A549 (cell line): Measurements from ENCODE around the gene TBCA. TPM values are rescaled to one million over a fixed set of nuclear protein-coding genes. Genes with fewer than 3 reads are reported as not detected.

Experiments used
- ATAC-seq, 2 experiments: fragments of 200-7000 bp in 1 of 2; fragments of >200 bp in 1 of 2; cut with Nextera tagmentation in 1 of 2; cut with Tn5 transposase in 1 of 2; 3 replicates each; pipeline versions ENCODE4 v1.8.0 to v1.9.1; 2018 to 2020; ENCODE audit warnings: mild to moderate bottlenecking in 1 of 2, moderate library complexity in 1 of 2
- CTCF ChIA-PET: fragments of 300-600 bp; sonication (Branson Sonifier 250); formaldehyde crosslinking; extraction: SDS; loops from one replicate; lab custom pipeline; 2021; ENCODE audit warnings: antibody characterized with exemption, inconsistent platforms; lab: Yijun Ruan, JAX
- POLR2A ChIA-PET: fragments of 350-600 bp; formaldehyde crosslinking; extraction: SDS; loops from one replicate; lab custom pipeline; 2021; ENCODE audit warnings: antibody characterized with exemption, inconsistent platforms; lab: Yijun Ruan, JAX
- DNase-seq, 2 experiments: peaks; one replicate each; pipeline versions ENCODE4 v3.0.0 to v3.0.0-alpha.2; 2011 to 2016; ENCODE audit warnings: low read depth in 1 of 2, low spot score in 1 of 2
- FAIRE-seq: peaks from 2 replicates; lab custom pipeline; 2011; peaks lifted over from hg19 to GRCh38; lab: Jason Lieb, UNC
- H3K27ac ChIP-seq, 2 experiments: fragments of >200 bp; sonication (Bioruptor Twin); formaldehyde crosslinking; 3 replicates each; pipeline ENCODE4 v1.5.1; 2016 to 2017
- H3K4me1 ChIP-seq: fragments of >200 bp; sonication (Bioruptor Twin); formaldehyde crosslinking; 3 replicates; pipeline ENCODE4 v1.6.1; 2016
- H3K4me2 ChIP-seq: fragments of >200 bp; sonication (Bioruptor Twin); formaldehyde crosslinking; 3 replicates; pipeline ENCODE4 v1.6.1; 2016
- H3K4me3 ChIP-seq: fragments of >200 bp; sonication (Bioruptor Twin); formaldehyde crosslinking; 3 replicates; pipeline ENCODE4 v1.5.1; 2016
- H3K9me3 ChIP-seq: fragments of >200 bp; sonication (Bioruptor Twin); formaldehyde crosslinking; 3 replicates; pipeline ENCODE4 v1.6.1; 2016
- BHLHE40 ChIP-seq: IDR thresholded peaks from 2 replicates; pipeline ENCODE4 v1.6.1; 2012; ENCODE audit warnings: low read depth, low read length, inconsistent platforms
- CHD4 ChIP-seq: fragments of 200-600 bp; sonication (generic); IDR thresholded peaks from 2 replicates; pipeline ENCODE4 v1.6.1; 2016; ENCODE audit warnings: antibody characterized with exemption, mild to moderate bottlenecking, borderline replicate concordance
- CTCF ChIP-seq: fragments of >200 bp; sonication (Bioruptor Twin); formaldehyde crosslinking; IDR thresholded peaks from 3 replicates; pipeline ENCODE4 v1.5.1; 2016
- EP300 ChIP-seq, 2 experiments: fragments of >200 bp; sonication (Bioruptor Twin); formaldehyde crosslinking; IDR thresholded peaks; 2 replicates in 1 of 2; 3 replicates in 1 of 2; pipeline ENCODE4 v1.6.1; 2016 to 2017
- FOSB ChIP-seq: fragments of 250-450 bp; sonication (Bioruptor Pico); IDR thresholded peaks from 2 replicates; pipeline ENCODE4 v1.5.0; 2020; ENCODE audit warnings: mild to moderate bottlenecking, moderate library complexity
- HEYL ChIP-seq: fragments of 250-450 bp; sonication (Bioruptor Pico); IDR thresholded peaks from 2 replicates; pipeline ENCODE4 v1.8.0; 2021; ENCODE audit warnings: mild to moderate bottlenecking, moderate library complexity
- HMGXB4 ChIP-seq: fragments of 250-450 bp; sonication (Bioruptor Pico); IDR thresholded peaks from 2 replicates; pipeline ENCODE4 v1.5.0; 2021; ENCODE audit warnings: mild to moderate bottlenecking, moderate library complexity, borderline replicate concordance
- HOXB5 ChIP-seq: fragments of 250-450 bp; sonication (Bioruptor Pico); IDR thresholded peaks from 2 replicates; pipeline ENCODE4 v1.5.0; 2020; ENCODE audit warnings: mild to moderate bottlenecking, moderate library complexity
- JUN ChIP-seq, 2 experiments: fragments of >200 bp; sonication (Bioruptor Twin); formaldehyde crosslinking; IDR thresholded peaks; 2 replicates in 1 of 2; 3 replicates in 1 of 2; pipeline ENCODE4 v1.6.1; 2016 to 2017
- JUNB ChIP-seq: fragments of >200 bp; sonication (Bioruptor Twin); formaldehyde crosslinking; IDR thresholded peaks from 2 replicates; pipeline ENCODE4 v1.6.1; 2016
- MAFK ChIP-seq: fragments of 450-650 bp; IDR thresholded peaks from 2 replicates; pipeline ENCODE4 v1.6.1; 2014; ENCODE audit not compliant: partially characterized antibody
- POLR2AphosphoS2 ChIP-seq: conservative IDR thresholded peaks from 2 replicates; pipeline ENCODE4 v1.6.1; 2012; ENCODE audit warnings: low read length, improper control_type of control experiment, inconsistent platforms
- RARB ChIP-seq: fragments of 250-450 bp; sonication (Bioruptor Pico); IDR thresholded peaks from 2 replicates; pipeline ENCODE4 v1.8.0; 2021; ENCODE audit warnings: mild to moderate bottlenecking, moderate library complexity
- SMC3 ChIP-seq: fragments of >200 bp; sonication (Bioruptor Twin); formaldehyde crosslinking; IDR thresholded peaks from 3 replicates; pipeline ENCODE4 v1.6.1; 2018; ENCODE audit warnings: inconsistent platforms
- TFCP2L1 ChIP-seq: fragments of 250-450 bp; sonication (Bioruptor Pico); IDR thresholded peaks from 2 replicates; pipeline ENCODE4 v1.5.0; 2021; ENCODE audit warnings: mild to moderate bottlenecking
- ZC3H11A ChIP-seq: fragments of 450-650 bp; IDR thresholded peaks from 2 replicates; pipeline ENCODE4 v1.6.1; 2014; ENCODE audit warnings: antibody characterized with exemption, mild to moderate bottlenecking
- ZSCAN20 ChIP-seq: fragments of 250-450 bp; sonication (Bioruptor Pico); IDR thresholded peaks from 2 replicates; pipeline ENCODE4 v1.8.0; 2022; ENCODE audit warnings: mild to moderate bottlenecking, moderate library complexity
- WGBS: methylation state at CpG from one replicate; pipeline ENCODE4 v1.1.6; 2017; ENCODE audit errors: missing lambda C conversion rate; 5-methylcytosine and 5-hydroxymethylcytosine counted together
- polyA plus RNA-seq, 4 experiments: library from polyadenylated mRNA; depleted of rRNA in 3 of 4; stranded (reverse); fragments of >200 nt; fragmentation: RNase III in 1 of 4; extraction: RNeasy Plus Mini Kit Qiagen cat#74134 plus additional on column Dnase treatment in 1 of 4; gene quantifications; 2 replicates in 3 of 4; 3 replicates in 1 of 4; pipeline ENCODE4 v1.2.3, GENCODE V29; 2011 to 2017
- TF ChIP-seq, protein P1 (sequence below): IDR thresholded peaks from 2 replicates; pipeline ENCODE4 v1.6.1; 2012

TBCA gene
- polyA plus RNA-seq, 2 of the 4 experiments (the other 2 are of a cell fraction) = 373 to 484 TPM

DNA sequence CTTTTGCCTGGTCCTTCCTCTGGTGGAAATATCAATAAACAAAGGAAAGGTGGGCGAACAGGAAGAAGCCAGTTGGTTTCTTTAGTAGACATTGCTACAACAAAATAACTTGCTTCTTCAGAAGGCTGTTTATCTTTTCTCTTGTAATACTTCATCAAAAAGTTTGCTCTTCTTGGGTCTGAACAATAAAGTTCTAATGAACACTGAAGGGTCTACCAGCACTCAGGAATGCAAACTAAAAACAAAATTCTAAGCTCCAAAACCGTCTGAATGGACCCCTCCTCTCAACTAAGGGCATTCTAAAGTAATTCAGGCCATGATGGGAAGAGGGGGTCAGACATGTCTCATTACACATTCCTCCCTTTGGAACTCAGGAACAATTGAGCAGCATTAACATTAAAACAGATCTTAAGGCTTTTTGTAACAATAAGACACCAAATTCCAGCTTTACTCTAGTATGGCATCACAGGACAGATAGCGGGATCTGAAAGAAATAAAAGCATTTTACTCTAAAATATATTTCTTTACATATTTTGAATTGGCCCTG is 2.3 kb downstream of the TBCA start:
- Histone ChIP-seq H3K9me3 (no peaks in the 10 kb centered on the region), H3K4me3 (no peak overlapping the region), H3K4me1 (peaks cover 37% of the 10 kb centered on the region), H3K4me2 (peak overlapping the region; percentile 91), H3K27ac (no peak overlapping the region)
- ChIA-PET POLR2A (no interaction called here), CTCF (no interaction called here)
- ATAC-seq (no peak), DNase-seq (no peak), FAIRE-seq (no peak)
- no peak for TF ChIP-seq ZSCAN20 (CRISPR knock-in tag)
- TF ChIP-seq, protein P1, sequence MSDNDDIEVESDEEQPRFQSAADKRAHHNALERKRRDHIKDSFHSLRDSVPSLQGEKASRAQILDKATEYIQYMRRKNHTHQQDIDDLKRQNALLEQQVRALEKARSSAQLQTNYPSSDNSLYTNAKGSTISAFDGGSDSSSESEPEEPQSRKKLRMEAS = no peak
- TF ChIP-seq RARB (CRISPR knock-in tag) = no peak
- TF ChIP-seq SMC3 = no peak
- no peak for TF ChIP-seq CHD4
- TF ChIP-seq HMGXB4 (CRISPR knock-in tag) = no peak
- no peak for TF ChIP-seq ZC3H11A
- TF ChIP-seq JUNB = no peak
- TF ChIP-seq TFCP2L1 (CRISPR knock-in tag) = no peak
- no peak for TF ChIP-seq CTCF
- no peak for TF ChIP-seq HOXB5 (CRISPR knock-in tag)
- WGBS = 74% methylated on average over 3 of the region's 3 CpGs

DNA sequence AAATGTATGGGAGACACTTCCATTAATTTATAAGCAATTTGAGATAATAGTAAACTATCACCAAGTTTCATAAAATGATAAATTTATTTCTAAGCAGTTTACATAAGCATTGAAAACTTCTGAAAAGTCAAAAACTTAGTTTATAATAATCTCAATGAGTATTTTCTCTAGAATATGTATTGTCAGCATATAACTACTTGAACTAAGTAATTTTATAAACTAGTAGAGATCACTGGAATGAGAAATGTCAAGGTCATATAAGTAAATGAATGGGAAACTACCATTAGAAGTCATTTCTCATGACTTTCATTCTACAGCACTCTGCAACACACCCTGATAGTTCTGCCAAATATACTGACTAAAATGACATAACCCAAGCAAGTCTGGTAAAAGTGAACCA is 3.4 kb downstream of the TBCA start:
- H3K9me3 ChIP-seq = no peaks in the 10 kb centered on the region
- CTCF ChIA-PET = no interaction called here
- POLR2A ChIA-PET = no interaction called here
- FAIRE-seq (no peak), DNase-seq (no peak), ATAC-seq (no peak)
- peak overlapping the region; percentile 91; the same call in 2 of the 3 replicates for H3K4me2 ChIP-seq
- H3K4me3 ChIP-seq = no peak overlapping the region
- TF ChIP-seq RARB (CRISPR knock-in tag) = no peak
- TF ChIP-seq EP300 (IDR thresholded peaks at IDR 0.05) = no peak
- TF ChIP-seq HEYL = no peak
- no peak for TF ChIP-seq JUN (IDR thresholded peaks at IDR 0.05)
- peak; percentile 80 for TF ChIP-seq MAFK
- TF ChIP-seq, all 56 proteins: peak for 1
- Histone ChIP-seq H3K4me1 (peaks cover 37% of the 10 kb centered on the region), H3K27ac (no peak overlapping the region)

DNA sequence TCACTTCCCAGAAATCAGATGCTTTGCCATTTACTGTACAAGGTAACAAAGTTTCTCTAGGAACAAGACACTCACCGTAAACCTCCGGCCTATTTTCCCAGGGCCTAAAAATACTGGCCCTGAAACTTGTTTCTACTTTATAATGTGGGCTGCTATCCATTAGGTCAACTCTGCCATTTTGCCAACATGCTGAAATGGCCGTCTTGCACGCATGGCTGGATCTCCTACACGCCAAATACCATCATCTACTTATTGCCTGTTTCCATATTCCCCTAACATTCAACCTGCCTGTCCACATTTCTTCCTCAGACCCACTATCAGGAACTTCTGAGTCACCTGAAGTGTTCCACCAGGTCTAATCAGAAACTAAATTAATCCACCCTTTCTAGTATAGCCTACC is 4.7 kb downstream of the TBCA start:
- FAIRE-seq (no peak), ATAC-seq (no peak), DNase-seq (no peak)
- Histone ChIP-seq H3K9me3 (no peaks in the 10 kb centered on the region), H3K4me3 (no peak overlapping the region), H3K4me1 (peaks cover 25% of the 10 kb centered on the region), H3K27ac (no peak overlapping the region), H3K4me2 (no peak overlapping the region)
- CTCF ChIA-PET = no interaction called here
- WGBS = 95% methylated on average over 5 of the region's 5 CpGs
- TF ChIP-seq FOSB = 0 out of 2 replicates have a peak, but pooled peaks have one; percentile 44
- TF ChIP-seq BHLHE40 = no peak
- TF ChIP-seq POLR2AphosphoS2 = 0 out of 2 replicates have a peak, but pooled peaks have one; percentile 84
- POLR2A ChIA-PET = interaction anchor here (0.6 kb wide), 1 partner anchor 63 kb away, joined by 4 read pairs; no protein-coding TSS in a partner anchor
